Activated CD4-positive, alpha-beta T cell treated with anti-CD3 and anti-CD28 coated beads for 36 hours (primary cell): Measurements from ENCODE around the gene REV3L. TPM values are rescaled to one million over a fixed set of nuclear protein-coding genes. Genes with fewer than 3 reads are reported as not detected.

Experiments used
- ATAC-seq: fragments of 200-7000 bp; cut with Tn5 transposase; one replicate; pipeline ENCODE4 v1.10.0; 2021; ENCODE audit warnings: mild to moderate bottlenecking, moderate library complexity
- CTCF ChIA-PET: fragments of 350-600 bp; sonication (Branson Sonifier 250); formaldehyde crosslinking; loops from one replicate; lab custom pipeline; 2021; ENCODE audit warnings: antibody characterized with exemption; lab: Charles Lee
- POLR2A ChIA-PET: fragments of 350-600 bp; sonication (Branson Sonifier 250); formaldehyde crosslinking; loops from one replicate; lab custom pipeline; 2021; ENCODE audit warnings: antibody characterized with exemption, inconsistent platforms; lab: Charles Lee
- DNase-seq: peaks from one replicate; pipeline ENCODE4 v3.0.0-alpha.2; 2020
- H3K27ac Mint-ChIP-seq: one replicate; pipeline ENCODE4 v1.8.0; 2021; ENCODE audit warnings: mixed read lengths
- H3K27me3 Mint-ChIP-seq: one replicate; pipeline ENCODE4 v1.8.0; 2021; ENCODE audit warnings: mixed read lengths
- H3K36me3 Mint-ChIP-seq: one replicate; pipeline ENCODE4 v1.8.0; 2021; ENCODE audit warnings: low read depth, mixed read lengths
- H3K4me1 Mint-ChIP-seq: one replicate; pipeline ENCODE4 v1.8.0; 2021; ENCODE audit warnings: mixed read lengths
- H3K4me3 Mint-ChIP-seq: one replicate; pipeline ENCODE4 v1.8.0; 2021; ENCODE audit warnings: mild to moderate bottlenecking, moderate library complexity, mixed read lengths
- H3K9me3 Mint-ChIP-seq: one replicate; pipeline ENCODE4 v1.8.0; 2021; ENCODE audit warnings: low read depth, mixed read lengths
- intact Hi-C, 2 experiments: fragments of 100-400 bp; cut with DNase I in 1 of 2; cut with micrococcal nuclease in 1 of 2; formaldehyde crosslinking; loops; one replicate each; pipeline versions ENCODE4 v1.14.2 to v1.15.1; 2022 to 2024; cut with DNase I, micrococcal nuclease
- total RNA-seq, 2 experiments: library from RNA; stranded (reverse); gene quantifications; one replicate each; pipeline ENCODE4 v1.2.3, GENCODE V29; 2021

The REV3L gene, protein sequence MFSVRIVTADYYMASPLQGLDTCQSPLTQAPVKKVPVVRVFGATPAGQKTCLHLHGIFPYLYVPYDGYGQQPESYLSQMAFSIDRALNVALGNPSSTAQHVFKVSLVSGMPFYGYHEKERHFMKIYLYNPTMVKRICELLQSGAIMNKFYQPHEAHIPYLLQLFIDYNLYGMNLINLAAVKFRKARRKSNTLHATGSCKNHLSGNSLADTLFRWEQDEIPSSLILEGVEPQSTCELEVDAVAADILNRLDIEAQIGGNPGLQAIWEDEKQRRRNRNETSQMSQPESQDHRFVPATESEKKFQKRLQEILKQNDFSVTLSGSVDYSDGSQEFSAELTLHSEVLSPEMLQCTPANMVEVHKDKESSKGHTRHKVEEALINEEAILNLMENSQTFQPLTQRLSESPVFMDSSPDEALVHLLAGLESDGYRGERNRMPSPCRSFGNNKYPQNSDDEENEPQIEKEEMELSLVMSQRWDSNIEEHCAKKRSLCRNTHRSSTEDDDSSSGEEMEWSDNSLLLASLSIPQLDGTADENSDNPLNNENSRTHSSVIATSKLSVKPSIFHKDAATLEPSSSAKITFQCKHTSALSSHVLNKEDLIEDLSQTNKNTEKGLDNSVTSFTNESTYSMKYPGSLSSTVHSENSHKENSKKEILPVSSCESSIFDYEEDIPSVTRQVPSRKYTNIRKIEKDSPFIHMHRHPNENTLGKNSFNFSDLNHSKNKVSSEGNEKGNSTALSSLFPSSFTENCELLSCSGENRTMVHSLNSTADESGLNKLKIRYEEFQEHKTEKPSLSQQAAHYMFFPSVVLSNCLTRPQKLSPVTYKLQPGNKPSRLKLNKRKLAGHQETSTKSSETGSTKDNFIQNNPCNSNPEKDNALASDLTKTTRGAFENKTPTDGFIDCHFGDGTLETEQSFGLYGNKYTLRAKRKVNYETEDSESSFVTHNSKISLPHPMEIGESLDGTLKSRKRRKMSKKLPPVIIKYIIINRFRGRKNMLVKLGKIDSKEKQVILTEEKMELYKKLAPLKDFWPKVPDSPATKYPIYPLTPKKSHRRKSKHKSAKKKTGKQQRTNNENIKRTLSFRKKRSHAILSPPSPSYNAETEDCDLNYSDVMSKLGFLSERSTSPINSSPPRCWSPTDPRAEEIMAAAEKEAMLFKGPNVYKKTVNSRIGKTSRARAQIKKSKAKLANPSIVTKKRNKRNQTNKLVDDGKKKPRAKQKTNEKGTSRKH (N-terminal part only)
- total RNA-seq, result 10 to 100 TPM; 16.5 to 20.9 TPM

DNA sequence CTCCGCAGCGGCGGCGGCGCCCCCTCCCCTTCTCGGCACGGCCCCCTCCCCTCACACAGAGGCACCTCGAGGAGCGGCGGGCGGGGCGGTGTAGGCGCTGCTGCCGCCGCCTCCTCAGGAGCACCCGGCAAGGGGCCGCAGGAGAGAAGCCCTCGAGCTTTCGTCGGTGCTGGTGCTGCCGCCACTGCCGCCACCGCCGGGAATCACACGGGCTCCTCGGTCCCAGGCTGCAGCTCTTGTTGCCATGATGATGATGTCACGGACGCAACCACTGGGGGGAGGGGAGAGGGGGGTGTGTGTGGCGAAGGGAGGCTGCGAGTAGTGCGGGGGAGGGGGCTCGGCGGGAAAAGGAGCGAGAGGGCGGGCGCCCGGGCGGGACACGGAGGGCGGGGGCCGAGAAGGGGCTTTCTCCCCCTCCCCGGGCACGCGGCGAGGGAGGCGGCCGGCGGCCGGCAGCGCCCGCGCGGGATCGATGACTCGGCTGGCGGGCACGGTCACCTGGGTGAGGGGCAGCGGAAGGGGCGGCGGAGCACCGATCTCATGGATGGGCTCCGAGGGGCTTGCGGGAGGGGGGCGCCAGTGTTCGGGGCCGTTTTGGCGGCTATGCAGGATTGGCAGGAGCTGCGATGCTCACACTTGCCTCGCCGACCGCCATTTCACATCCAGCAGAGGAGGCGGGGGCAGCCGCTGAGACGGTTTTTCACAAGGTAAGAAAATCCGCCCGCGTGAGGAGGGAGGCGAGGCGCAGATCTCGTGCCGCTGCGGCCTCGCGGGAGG, at the start of gene REV3L:
Gene REV3L, minus strand, starts transcription at position 260 of the 777 bp plus-strand sequence. CDS start 330 bp downstream, outside the sequence.
- Mint-ChIP-seq H3K4me1 (peaks cover 58% of the 10 kb centered on the region), H3K27me3 (no peaks in the 10 kb centered on the region), H3K9me3 (no peaks in the 10 kb centered on the region), H3K4me3 (peak within 1 kb of the TSS; percentile 94), H3K27ac (peak within 1 kb of the TSS; percentile 100), H3K36me3 (peaks cover 19% of the 10 kb centered on the region)
- ATAC-seq, result peak; percentile 46
- intact Hi-C loops, result loop anchor here (1.0 to 10.0 kb wide), 24 partner anchors 11 to 668 kb away; partner anchors contain the start of genes AMD1 (in 2 of the 2), CDK19 (in 2 of the 2), FYN (in 1 of the 2) and SLC16A10 (in 1 of the 2)
- POLR2A ChIA-PET, result interaction anchor here (0.5 to 2.3 kb wide), 5 partner anchors 46 to 224 kb away, joined by 3 to 16 read pairs (median 3); partner anchors contain the start of gene TRAF3IP2
- CTCF ChIA-PET, result interaction anchor here (0.6 to 2.7 kb wide), 3 partner anchors 136 to 540 kb away, joined by 3 to 18 read pairs (median 3); a partner anchor contains a TSS
- DNase-seq, result peak; percentile 95

DNA sequence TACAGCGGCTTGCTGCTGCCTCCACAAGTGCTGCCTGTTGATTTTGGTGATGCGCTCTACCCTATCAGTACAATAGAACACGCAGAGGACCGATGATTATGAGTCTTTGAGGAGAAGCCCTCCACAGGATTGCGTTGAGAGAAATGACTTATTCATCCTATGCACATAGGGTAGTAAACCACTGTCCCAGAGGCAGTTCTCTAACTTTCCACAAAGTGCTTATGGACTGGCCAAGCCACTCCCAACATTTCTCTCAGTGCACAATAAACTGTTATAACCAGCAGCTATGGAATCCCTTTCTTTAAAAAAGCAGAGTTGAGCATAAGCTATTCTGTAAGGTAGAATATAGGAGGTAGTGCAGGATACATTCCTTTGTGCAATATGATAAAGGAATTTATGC, 48.2 kb upstream of the REV3L start:
- Mint-ChIP-seq H3K4me3 (no peak overlapping the region), H3K27me3 (no peaks in the 10 kb centered on the region), H3K4me1 (peaks cover 30% of the 10 kb centered on the region), H3K36me3 (peaks cover 4% of the 10 kb centered on the region), H3K9me3 (no peaks in the 10 kb centered on the region), H3K27ac (no peak overlapping the region)
- ChIA-PET POLR2A (no interaction called here), CTCF (interaction anchor here (0.8 to 1.1 kb wide), 3 partner anchors 9 to 33 kb away, joined by 3 read pairs; no protein-coding TSS in a partner anchor)
- intact Hi-C loops, result loop anchor here in 1 of 2 experiments (10.0 kb wide), 1 partner anchor 754 kb away; no protein-coding TSS in a partner anchor
- DNase-seq (no peak), ATAC-seq (no peak)

DNA sequence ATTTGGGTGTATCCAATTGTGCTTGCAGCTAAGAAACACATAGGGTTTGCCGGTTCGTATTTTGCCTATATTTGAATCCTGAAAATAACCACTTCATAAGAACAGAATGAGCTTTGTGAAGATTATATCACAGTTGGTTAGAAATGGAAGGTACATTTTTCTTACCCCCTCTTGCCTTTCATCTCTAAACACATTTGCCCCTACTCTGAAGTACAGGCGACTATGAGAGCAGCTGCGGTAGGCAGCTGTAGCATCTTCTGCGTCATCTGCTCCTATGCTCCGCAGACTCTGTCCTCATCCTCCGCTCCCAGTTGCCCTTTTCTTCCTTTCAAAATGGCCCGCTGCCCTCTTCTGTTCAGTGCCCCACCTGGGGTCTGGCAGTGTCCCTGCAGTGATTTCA, 47.6 kb upstream of the REV3L start:
- ATAC-seq, result no peak
- H3K4me3 Mint-ChIP-seq, result no peak overlapping the region

DNA sequence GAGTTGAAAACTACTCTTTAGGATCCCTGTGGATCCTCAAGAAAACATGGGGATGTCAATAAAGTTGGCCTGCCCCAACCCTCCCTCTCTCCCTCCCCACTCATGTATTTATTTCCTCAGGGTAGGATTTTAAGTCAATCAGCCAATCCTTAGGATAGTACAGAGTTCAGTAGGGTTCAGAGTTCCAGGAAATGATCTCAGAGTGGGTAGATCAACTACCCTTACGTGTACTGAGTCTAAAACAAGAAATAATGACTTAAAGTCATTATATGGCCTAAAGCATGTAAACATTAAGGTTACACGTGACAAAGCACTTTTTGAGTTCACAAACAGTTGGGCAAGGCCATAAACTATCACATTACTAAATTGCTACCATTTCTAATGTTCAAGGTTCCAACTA, 47.2 kb upstream of the REV3L start:
- Mint-ChIP-seq H3K27me3 (no peaks in the 10 kb centered on the region), H3K36me3 (peaks cover 4% of the 10 kb centered on the region), H3K4me1 (peaks cover 29% of the 10 kb centered on the region), H3K4me3 (no peak overlapping the region), H3K27ac (no peak overlapping the region), H3K9me3 (no peaks in the 10 kb centered on the region)
- intact Hi-C loops, result loop anchor here in 1 of 2 experiments (10.0 kb wide), 1 partner anchor 755 kb away; no protein-coding TSS in a partner anchor
- DNase-seq (no peak), ATAC-seq (no peak)
- ChIA-PET POLR2A (no interaction called here), CTCF (interaction anchor here (1.1 kb wide), 1 partner anchor 52 kb away, joined by 3 read pairs; no protein-coding TSS in a partner anchor)

More for the DNA sequence above, 47.6 kb upstream of the REV3L start:
- Mint-ChIP-seq H3K4me1 (peaks cover 29% of the 10 kb centered on the region), H3K36me3 (peaks cover 4% of the 10 kb centered on the region), H3K27ac (no peak overlapping the region), H3K27me3 (no peaks in the 10 kb centered on the region), H3K9me3 (no peaks in the 10 kb centered on the region)
- intact Hi-C loops, result loop anchor here in 1 of 2 experiments (10.0 kb wide), 1 partner anchor 754 kb away; no protein-coding TSS in a partner anchor
- ChIA-PET CTCF (interaction anchor here (1.0 to 1.1 kb wide), 2 partner anchors 9 to 11 kb away, joined by 3 read pairs; no protein-coding TSS in a partner anchor), POLR2A (no interaction called here)
- no peak for DNase-seq

DNA sequence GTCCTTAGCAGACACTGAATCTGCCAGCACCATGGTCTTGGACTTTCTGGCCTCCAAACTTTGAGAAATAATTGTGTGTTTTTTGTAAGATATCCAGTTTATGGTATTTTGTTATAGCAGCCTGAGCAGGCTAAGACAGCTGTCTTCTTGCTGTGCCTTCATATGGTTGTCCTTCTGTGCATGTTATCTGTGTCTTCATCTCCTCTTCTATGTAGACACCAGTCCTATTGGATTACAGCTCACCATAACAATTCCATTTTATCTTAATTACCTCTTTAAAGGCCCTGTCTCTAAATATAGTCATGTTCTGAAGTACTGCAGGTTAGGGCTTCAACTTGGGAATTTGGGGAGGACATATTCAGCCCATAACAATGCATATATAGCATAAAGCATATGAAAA, 44.3 kb upstream of the REV3L start:
- peaks cover 4% of the 10 kb centered on the region for H3K36me3 Mint-ChIP-seq
- peaks cover 28% of the 10 kb centered on the region for H3K4me1 Mint-ChIP-seq
- no peaks in the 10 kb centered on the region for H3K9me3 Mint-ChIP-seq
- ATAC-seq (no peak), DNase-seq (no peak)
- intact Hi-C loops, result no loop called here
- ChIA-PET POLR2A (no interaction called here), CTCF (interaction anchor here (1.2 to 1.3 kb wide), 2 partner anchors 20 to 47 kb away, joined by 3 read pairs; no protein-coding TSS in a partner anchor)
- no peaks in the 10 kb centered on the region for H3K27me3 Mint-ChIP-seq
- no peak overlapping the region for H3K27ac Mint-ChIP-seq
- H3K4me3 Mint-ChIP-seq, result no peak overlapping the region

DNA sequence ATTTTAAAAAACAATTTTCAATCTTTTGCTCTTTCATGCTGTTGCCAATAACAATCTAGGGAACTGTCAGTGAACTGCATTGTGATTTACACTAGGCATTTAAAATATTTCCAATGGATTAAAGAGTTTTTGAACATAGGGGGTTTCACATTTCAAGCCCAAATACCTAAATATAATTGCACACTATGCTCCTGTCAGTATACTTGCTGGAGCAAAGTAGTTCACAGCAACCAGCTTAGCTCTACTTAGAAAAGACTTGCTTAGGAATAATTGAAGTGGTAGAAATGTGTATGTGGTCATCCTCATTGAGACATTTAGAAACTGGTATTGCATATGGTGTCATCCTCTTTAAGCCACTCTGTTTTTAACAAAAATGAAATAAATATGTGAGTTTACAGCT, 41.7 kb upstream of the REV3L start:
- intact Hi-C loops, result no loop called here
- ATAC-seq, result peak; percentile 33
- Mint-ChIP-seq H3K4me3 (no peak overlapping the region), H3K27ac (no peak overlapping the region), H3K9me3 (no peaks in the 10 kb centered on the region), H3K27me3 (no peaks in the 10 kb centered on the region), H3K36me3 (peaks cover 4% of the 10 kb centered on the region), H3K4me1 (peaks cover 23% of the 10 kb centered on the region)
- DNase-seq, result no peak
- ChIA-PET CTCF (interaction anchor here (0.6 to 1.4 kb wide), 2 partner anchors 40 to 510 kb away, joined by 3 to 5 read pairs; no protein-coding TSS in a partner anchor), POLR2A (no interaction called here)

DNA sequence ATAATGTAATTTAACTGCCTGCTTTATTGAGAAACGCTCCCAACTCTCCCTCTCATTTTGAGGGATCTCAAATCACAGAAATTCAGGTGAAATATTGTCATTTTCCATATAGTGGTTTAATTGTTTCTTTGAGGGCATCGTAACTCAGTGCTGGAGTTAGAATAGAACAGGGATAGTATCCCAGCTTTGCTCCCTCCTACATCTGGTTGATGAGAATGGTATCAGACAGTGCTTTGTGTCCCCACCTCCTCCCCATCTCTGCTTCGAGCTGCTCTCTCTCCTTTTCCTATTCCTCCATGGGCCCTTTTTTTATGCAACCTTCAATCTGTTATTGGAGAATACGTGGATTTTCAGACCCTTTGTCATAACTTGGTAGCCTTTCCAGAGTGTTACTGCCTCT, 41.2 kb upstream of the REV3L start:
- peaks cover 4% of the 10 kb centered on the region for H3K36me3 Mint-ChIP-seq
- no peak overlapping the region for H3K27ac Mint-ChIP-seq
- ChIA-PET POLR2A (no interaction called here), CTCF (no interaction called here)
- no peak for ATAC-seq
- H3K9me3 Mint-ChIP-seq, result no peaks in the 10 kb centered on the region
- H3K27me3 Mint-ChIP-seq, result no peaks in the 10 kb centered on the region
- intact Hi-C loops, result no loop called here
- peaks cover 23% of the 10 kb centered on the region for H3K4me1 Mint-ChIP-seq
- no peak overlapping the region for H3K4me3 Mint-ChIP-seq
- DNase-seq, result no peak

DNA sequence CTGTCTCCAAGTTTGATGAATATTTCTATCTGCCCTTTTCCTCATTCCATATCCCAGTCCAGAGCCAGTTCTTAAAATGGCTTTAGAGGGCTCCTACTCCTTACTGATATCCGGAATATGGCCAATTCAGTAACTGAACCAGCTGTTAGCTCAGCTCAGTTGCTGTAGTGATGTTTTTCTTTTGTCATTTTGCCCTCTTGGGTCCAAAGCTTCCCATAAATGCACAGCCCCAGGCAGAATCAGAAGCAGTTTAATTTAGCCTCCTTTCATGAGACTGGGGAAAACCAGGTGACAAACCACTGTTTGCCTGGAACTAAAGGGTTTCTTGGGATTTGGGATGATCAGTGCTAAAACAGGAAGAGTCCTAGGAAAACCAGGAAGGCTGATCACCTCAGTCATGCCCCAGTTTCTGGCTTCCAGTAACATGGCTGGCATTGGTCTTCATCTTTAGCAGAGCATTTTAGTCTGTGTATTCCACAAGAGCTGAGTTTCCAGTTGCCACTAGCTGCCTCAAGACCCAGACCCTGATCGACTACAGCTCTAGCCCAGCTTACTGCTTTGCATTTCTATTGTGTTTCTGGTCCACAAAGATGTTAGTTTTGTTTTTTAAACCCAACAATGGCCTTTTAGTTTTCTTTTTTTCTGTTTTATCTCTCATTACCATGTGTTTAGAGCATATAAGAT, 40.6 kb upstream of the REV3L start:
- intact Hi-C loops, result no loop called here
- peaks cover 23% of the 10 kb centered on the region for H3K4me1 Mint-ChIP-seq
- ChIA-PET POLR2A (interaction anchor here (0.7 kb wide), 1 partner anchor 310 kb away, joined by 4 read pairs; no protein-coding TSS in a partner anchor), CTCF (no interaction called here)
- DNase-seq (no peak), ATAC-seq (no peak)
- peaks cover 2% of the 10 kb centered on the region for H3K36me3 Mint-ChIP-seq
- no peak overlapping the region for H3K27ac Mint-ChIP-seq
- no peaks in the 10 kb centered on the region for H3K9me3 Mint-ChIP-seq
- H3K27me3 Mint-ChIP-seq, result no peaks in the 10 kb centered on the region
- H3K4me3 Mint-ChIP-seq, result no peak overlapping the region

DNA sequence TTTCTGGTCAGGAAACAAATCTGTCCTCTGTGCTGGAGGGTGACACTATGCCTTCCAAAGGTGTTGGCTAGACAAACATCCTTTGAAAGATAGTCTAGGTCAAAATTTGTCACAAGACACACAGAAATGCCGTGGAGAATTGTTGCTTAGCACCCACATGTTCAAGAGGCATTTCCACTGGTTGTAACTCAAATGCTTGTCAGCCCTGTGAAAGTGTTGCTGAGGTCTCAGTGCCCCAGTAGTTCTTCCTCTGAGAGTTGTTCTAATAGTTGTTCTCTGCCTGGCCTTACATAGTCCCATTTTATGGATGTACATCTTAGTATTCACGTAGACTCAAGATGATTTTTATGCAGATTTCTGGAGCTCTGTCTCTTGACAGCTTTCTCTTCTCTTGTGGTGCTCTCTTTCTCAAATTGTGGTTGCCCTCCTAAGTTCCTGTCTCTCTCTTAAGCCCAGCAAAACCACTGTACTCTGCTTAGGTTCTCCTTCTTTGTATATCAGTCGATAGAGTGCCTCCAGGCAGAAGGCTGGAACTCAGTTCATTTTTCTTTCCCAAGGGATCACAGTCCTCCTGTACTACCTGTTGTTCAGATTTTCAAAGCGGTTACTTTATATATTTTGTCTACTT, 39.5 kb upstream of the REV3L start:
- H3K4me3 Mint-ChIP-seq, result no peak overlapping the region
- H3K27ac Mint-ChIP-seq, result no peak overlapping the region
- CTCF ChIA-PET, result interaction anchor here (1.3 kb wide), 1 partner anchor 17 kb away, joined by 3 read pairs; no protein-coding TSS in a partner anchor
- H3K27me3 Mint-ChIP-seq, result no peaks in the 10 kb centered on the region
- H3K36me3 Mint-ChIP-seq, result no peaks in the 10 kb centered on the region
- ATAC-seq (no peak), DNase-seq (no peak)
- POLR2A ChIA-PET, result no interaction called here
- intact Hi-C loops, result no loop called here
- peaks cover 23% of the 10 kb centered on the region for H3K4me1 Mint-ChIP-seq
- H3K9me3 Mint-ChIP-seq, result no peaks in the 10 kb centered on the region
